Type B pancreatic cell (in vitro differentiated cells): ENCODE measurements around the gene TAAR5. TPM values are rescaled to one million over a fixed set of nuclear protein-coding genes. Genes with fewer than 3 reads are reported as not detected.

Experiments
- DNase-seq: peaks from one replicate; pipeline ENCODE4 v3.0.0; 2021; ENCODE audit warnings: mixed read lengths; ENCODE audit not compliant: unreplicated experiment; ENCODE audit errors: extremely low spot score
- H3K27ac Mint-ChIP-seq: 2 replicates; pipeline ENCODE4 v1.8.0; 2021; ENCODE audit warnings: mild to moderate bottlenecking, mixed read lengths
- H3K27me3 Mint-ChIP-seq: 2 replicates; pipeline ENCODE4 v1.8.0; 2021; ENCODE audit warnings: mixed read lengths
- H3K36me3 Mint-ChIP-seq: 2 replicates; pipeline ENCODE4 v1.8.0; 2021; ENCODE audit warnings: mixed read lengths
- H3K4me1 Mint-ChIP-seq: one replicate; pipeline ENCODE4 v1.8.0; 2021; ENCODE audit warnings: mixed read lengths; ENCODE audit not compliant: unreplicated experiment
- H3K4me3 Mint-ChIP-seq: 2 replicates; pipeline ENCODE4 v1.8.0; 2021; ENCODE audit warnings: mild to moderate bottlenecking, mixed read lengths
- H3K9me3 Mint-ChIP-seq: 2 replicates; pipeline ENCODE4 v1.8.0; 2021; ENCODE audit warnings: mixed read lengths
- total RNA-seq: library from RNA; stranded (reverse); gene quantifications from 2 replicates; pipeline ENCODE4 v1.2.1, GENCODE V29; 2021; ENCODE audit warnings: low replicate concordance
- TF ChIP-seq, protein P1 (sequence below): fragments of 200-600 bp; sonication (generic); conservative IDR thresholded peaks from 2 replicates; pipeline ENCODE4 v1.5.0; 2021; ENCODE audit warnings: antibody characterized with exemption, mild to moderate bottlenecking

Gene TAAR5
- total RNA-seq, 1 donor from 2014 or later, result not detected

DNA sequence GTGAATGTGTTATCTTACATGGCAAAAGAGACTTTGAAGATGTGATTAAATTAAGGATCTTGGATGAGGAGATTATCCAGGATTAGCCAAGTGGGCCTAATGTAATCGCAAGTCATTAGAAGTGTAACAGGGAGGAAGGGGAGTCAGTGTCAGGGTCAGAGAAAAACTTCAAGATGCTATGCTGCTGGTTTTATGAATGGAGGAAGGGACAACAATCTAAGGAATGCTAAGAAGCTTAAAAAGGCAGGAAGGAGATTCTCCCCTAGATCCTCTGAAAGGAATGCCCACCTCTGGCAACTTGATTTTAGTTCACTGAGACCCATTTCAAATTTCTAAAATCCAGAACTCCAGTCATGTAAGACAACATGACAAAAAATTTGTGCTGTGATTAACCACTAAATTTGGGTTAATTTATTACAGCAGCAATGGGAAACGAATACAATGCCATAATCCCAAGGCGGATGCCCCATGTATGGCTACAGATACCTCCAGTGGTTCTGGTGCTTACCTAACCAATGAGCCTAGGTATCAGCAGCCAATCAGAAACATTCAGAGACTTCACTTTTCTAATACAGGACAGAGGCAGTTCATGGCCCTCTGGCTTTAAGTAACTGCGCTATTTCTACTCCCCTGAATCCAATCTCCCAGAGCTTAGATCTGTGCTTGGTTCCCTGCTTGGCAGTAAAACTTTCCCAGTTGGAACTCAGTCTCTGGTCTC lies 40.6 kb downstream of the TAAR5 start:
- no peak overlapping the region for H3K4me3 Mint-ChIP-seq
- TF ChIP-seq, protein P1, sequence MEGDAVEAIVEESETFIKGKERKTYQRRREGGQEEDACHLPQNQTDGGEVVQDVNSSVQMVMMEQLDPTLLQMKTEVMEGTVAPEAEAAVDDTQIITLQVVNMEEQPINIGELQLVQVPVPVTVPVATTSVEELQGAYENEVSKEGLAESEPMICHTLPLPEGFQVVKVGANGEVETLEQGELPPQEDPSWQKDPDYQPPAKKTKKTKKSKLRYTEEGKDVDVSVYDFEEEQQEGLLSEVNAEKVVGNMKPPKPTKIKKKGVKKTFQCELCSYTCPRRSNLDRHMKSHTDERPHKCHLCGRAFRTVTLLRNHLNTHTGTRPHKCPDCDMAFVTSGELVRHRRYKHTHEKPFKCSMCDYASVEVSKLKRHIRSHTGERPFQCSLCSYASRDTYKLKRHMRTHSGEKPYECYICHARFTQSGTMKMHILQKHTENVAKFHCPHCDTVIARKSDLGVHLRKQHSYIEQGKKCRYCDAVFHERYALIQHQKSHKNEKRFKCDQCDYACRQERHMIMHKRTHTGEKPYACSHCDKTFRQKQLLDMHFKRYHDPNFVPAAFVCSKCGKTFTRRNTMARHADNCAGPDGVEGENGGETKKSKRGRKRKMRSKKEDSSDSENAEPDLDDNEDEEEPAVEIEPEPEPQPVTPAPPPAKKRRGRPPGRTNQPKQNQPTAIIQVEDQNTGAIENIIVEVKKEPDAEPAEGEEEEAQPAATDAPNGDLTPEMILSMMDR, result no peak
- no peaks in the 10 kb centered on the region for H3K36me3 Mint-ChIP-seq
- H3K27ac Mint-ChIP-seq, result no peak overlapping the region
- H3K4me1 Mint-ChIP-seq, result no peaks in the 10 kb centered on the region
- no peaks in the 10 kb centered on the region for H3K9me3 Mint-ChIP-seq
- DNase-seq, result no peak
- H3K27me3 Mint-ChIP-seq, result peaks cover 3% of the 10 kb centered on the region

DNA sequence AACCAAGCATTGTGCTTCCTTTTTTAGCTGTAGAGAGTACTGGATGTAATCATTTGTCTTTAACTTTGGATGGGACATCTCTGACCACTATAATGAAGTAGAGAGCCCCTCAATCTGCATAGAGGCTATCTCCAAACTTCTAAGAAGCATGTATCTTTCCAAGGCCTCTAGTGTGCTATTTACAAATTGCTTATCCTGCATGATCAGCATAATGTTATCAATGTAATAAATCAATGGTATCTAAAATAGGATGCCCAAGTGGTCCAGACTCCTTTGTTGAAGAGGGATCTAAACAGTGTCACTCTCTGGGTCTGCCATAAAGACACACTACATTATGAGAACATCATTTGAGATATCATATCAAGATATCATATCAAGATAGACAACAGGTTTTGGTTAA lies 44.7 kb downstream of the TAAR5 start:
- Mint-ChIP-seq H3K27me3 (peaks cover 3% of the 10 kb centered on the region), H3K9me3 (no peaks in the 10 kb centered on the region), H3K4me1 (no peaks in the 10 kb centered on the region), H3K36me3 (no peaks in the 10 kb centered on the region), H3K4me3 (no peak overlapping the region), H3K27ac (no peak overlapping the region)
- TF ChIP-seq, protein P1, result no peak
- DNase-seq, result no peak

Other genes starting within 250 kb of the TAAR5 start
- gene MOXD1, start 188.3 kb downstream of the TAAR5 start, total RNA-seq, result 3.7 and 22.0 TPM in 2 replicates
- 36.6 and 50.2 TPM in 2 replicates for gene STX7, start 76.6 kb downstream of the TAAR5 start, total RNA-seq
- gene TAAR9, start 51.5 kb downstream of the TAAR5 start, total RNA-seq, result not detected in 2 replicates
- not detected in 2 replicates for gene TAAR8, start 37.1 kb downstream of the TAAR5 start, total RNA-seq
- not detected in 2 replicates for gene TAAR6, start 19.4 kb downstream of the TAAR5 start, total RNA-seq
- gene TAAR2, start 34.5 kb upstream of the TAAR5 start, total RNA-seq, result not detected in 2 replicates
- gene TAAR1, start 69.4 kb upstream of the TAAR5 start, total RNA-seq, result not detected in 2 replicates
- 1.1 and 1.3 TPM in 2 replicates for gene VNN1, start 124.3 kb upstream of the TAAR5 start, total RNA-seq
- 0.36 and 0.39 TPM in 2 replicates for gene VNN2, start 168.2 kb upstream of the TAAR5 start, total RNA-seq
- gene SLC18B1, start 208.9 kb upstream of the TAAR5 start, total RNA-seq, result 17.6 and 19.3 TPM in 2 replicates
- gene RPS12, start 224.8 kb upstream of the TAAR5 start, total RNA-seq, result 1,352 and 1,365 TPM in 2 replicates